OCI-LY1 (cell line): ENCODE measurements around the gene ADAMTS6.

ENCODE experiments used
- H2AFZ ChIP-seq: fragments of 200-600 bp; sonication (generic), shearing (Covaris generic); 2 replicates; pipeline ENCODE4 v1.6.0; 2014; ENCODE audit warnings: antibody characterized with exemption, mild to moderate bottlenecking, low read length
- H3F3A ChIP-seq: fragments of 200-600 bp; sonication (generic), shearing (Covaris generic); 2 replicates; pipeline ENCODE4 v1.6.0; 2014; ENCODE audit warnings: mild to moderate bottlenecking, antibody characterized with exemption, low read length, moderate library complexity; ENCODE audit not compliant: insufficient read depth
- H3K27ac ChIP-seq: fragments of 200-600 bp; sonication (generic); 2 replicates; pipeline ENCODE4 v1.5.1; 2014; ENCODE audit warnings: low read length, mixed run types, mild to moderate bottlenecking, low read depth; ENCODE audit not compliant: poor library complexity, severe bottlenecking
- H3K27me3 ChIP-seq: fragments of 200-600 bp; sonication (generic); 2 replicates; pipeline ENCODE4 v1.6.0; 2014; ENCODE audit warnings: antibody characterized with exemption, mild to moderate bottlenecking, low read length, moderate library complexity; ENCODE audit not compliant: insufficient read depth
- H3K36me3 ChIP-seq: fragments of 200-600 bp; sonication (generic); 2 replicates; pipeline ENCODE4 v1.6.1; 2014; ENCODE audit warnings: mild to moderate bottlenecking, antibody characterized with exemption, low read length, moderate library complexity, mixed read lengths; ENCODE audit not compliant: insufficient read depth
- H3K4me1 ChIP-seq: fragments of 200-600 bp; sonication (generic); 2 replicates; pipeline ENCODE4 v1.5.1; 2014; ENCODE audit warnings: mild to moderate bottlenecking, low read length, moderate library complexity; ENCODE audit not compliant: insufficient read depth, severe bottlenecking
- H3K4me2 ChIP-seq: fragments of 200-600 bp; sonication (generic), shearing (Covaris generic); 2 replicates; pipeline ENCODE4 v1.6.1; 2014; ENCODE audit warnings: low read length
- H3K4me3 ChIP-seq: fragments of 200-600 bp; sonication (generic); 2 replicates; pipeline ENCODE4 v1.5.1; 2014; ENCODE audit warnings: low read length, low read depth, mild to moderate bottlenecking, mixed read lengths; ENCODE audit not compliant: poor library complexity, severe bottlenecking
- H3K79me2 ChIP-seq: fragments of 200-600 bp; shearing (Covaris generic); 2 replicates; pipeline ENCODE4 v1.6.1; 2016; ENCODE audit warnings: mixed run types, low read length, mixed read lengths; ENCODE audit not compliant: insufficient read depth
- H3K9ac ChIP-seq: fragments of 200-600 bp; sonication (generic), shearing (Covaris generic); 2 replicates; pipeline ENCODE4 v1.6.1; 2014; ENCODE audit warnings: mild to moderate bottlenecking, low read length, mixed read lengths
- H3K9me2 ChIP-seq: fragments of 200-600 bp; sonication (generic), shearing (Covaris generic); 2 replicates; pipeline ENCODE4 v1.6.1; 2014; ENCODE audit warnings: low read depth, mild to moderate bottlenecking, low read length, mixed read lengths
- H3K9me3 ChIP-seq: fragments of 200-600 bp; shearing (Covaris generic); 2 replicates; pipeline ENCODE4 v1.6.1; 2014; ENCODE audit warnings: low read length, mixed read lengths
- H4K20me1 ChIP-seq: fragments of 200-600 bp; sonication (generic), shearing (Covaris generic); 2 replicates; pipeline ENCODE4 v1.6.0; 2016; ENCODE audit warnings: mild to moderate bottlenecking, low read length; ENCODE audit not compliant: insufficient read depth
- EZH2 ChIP-seq: fragments of 200-600 bp; sonication (generic), shearing (Covaris generic); IDR thresholded peaks from 2 replicates; pipeline ENCODE4 v1.8.0; 2017; ENCODE audit warnings: borderline replicate concordance, mixed run types, mild to moderate bottlenecking, antibody characterized with exemption, low read length, moderate library complexity, mixed read lengths
- TF ChIP-seq, protein P1 (sequence below): fragments of 200-600 bp; sonication (generic), shearing (Covaris generic); IDR thresholded peaks from 2 replicates; pipeline ENCODE4 v1.5.1; 2017; ENCODE audit warnings: mild to moderate bottlenecking, antibody characterized with exemption, low read length, moderate library complexity, mixed read lengths

The ADAMTS6 gene

GRCh38 chr5:65191554-65192135, 290.1 kb downstream of the ADAMTS6 start:
- Histone ChIP-seq H3F3A (no peaks in the 10 kb centered on the region), H3K27me3 (no peaks in the 10 kb centered on the region), H3K9ac (no peak overlapping the region), H3K36me3 (no peaks in the 10 kb centered on the region), H3K9me3 (no peaks in the 10 kb centered on the region), H3K4me1 (peaks cover 6% of the 10 kb centered on the region), H3K27ac (no peak overlapping the region), H2AFZ (no peak overlapping the region), H3K4me2 (no peak overlapping the region), H3K4me3 (no peak overlapping the region), H4K20me1 (no peaks in the 10 kb centered on the region), H3K9me2 (no peaks in the 10 kb centered on the region), H3K79me2 (no peaks in the 10 kb centered on the region)
- TF ChIP-seq, protein P1, sequence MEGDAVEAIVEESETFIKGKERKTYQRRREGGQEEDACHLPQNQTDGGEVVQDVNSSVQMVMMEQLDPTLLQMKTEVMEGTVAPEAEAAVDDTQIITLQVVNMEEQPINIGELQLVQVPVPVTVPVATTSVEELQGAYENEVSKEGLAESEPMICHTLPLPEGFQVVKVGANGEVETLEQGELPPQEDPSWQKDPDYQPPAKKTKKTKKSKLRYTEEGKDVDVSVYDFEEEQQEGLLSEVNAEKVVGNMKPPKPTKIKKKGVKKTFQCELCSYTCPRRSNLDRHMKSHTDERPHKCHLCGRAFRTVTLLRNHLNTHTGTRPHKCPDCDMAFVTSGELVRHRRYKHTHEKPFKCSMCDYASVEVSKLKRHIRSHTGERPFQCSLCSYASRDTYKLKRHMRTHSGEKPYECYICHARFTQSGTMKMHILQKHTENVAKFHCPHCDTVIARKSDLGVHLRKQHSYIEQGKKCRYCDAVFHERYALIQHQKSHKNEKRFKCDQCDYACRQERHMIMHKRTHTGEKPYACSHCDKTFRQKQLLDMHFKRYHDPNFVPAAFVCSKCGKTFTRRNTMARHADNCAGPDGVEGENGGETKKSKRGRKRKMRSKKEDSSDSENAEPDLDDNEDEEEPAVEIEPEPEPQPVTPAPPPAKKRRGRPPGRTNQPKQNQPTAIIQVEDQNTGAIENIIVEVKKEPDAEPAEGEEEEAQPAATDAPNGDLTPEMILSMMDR, result no peak
- no peak for TF ChIP-seq EZH2

DNA sequence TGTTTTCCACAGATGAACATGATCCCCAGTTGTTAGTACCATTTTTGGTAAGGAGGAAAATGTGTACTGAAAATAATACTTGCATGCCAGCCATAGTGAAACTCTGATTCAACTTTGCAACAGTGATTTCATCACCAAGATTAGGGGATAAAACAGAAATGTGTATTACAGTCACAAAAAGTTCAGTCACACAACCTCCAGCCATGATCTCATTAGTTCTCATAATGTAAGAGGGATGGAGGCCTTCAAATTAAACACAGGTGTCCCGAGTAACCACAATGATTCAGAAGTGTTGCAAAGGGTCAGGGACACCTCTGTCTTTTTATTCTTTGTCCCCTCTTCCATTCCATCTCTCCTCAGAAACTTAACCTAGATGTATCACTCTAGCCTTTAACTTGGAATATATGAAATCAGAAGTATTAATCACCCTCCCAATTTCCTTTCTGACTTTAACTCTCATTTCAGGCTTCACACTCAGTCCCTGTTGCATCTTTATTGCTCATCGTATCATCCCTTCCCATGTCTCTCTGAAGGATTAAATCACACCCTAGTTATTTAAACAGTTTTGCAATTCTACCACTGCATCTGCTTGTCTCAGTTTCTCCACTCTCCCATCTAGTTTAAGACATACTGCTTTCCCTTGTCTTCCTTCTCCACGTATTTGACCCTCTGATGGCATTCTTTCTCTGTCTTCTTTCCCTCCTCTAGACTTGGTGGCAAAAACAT, 291.2 kb downstream of the ADAMTS6 start:
- Histone ChIP-seq H3K9me3 (no peaks in the 10 kb centered on the region), H3K79me2 (no peaks in the 10 kb centered on the region), H3F3A (no peaks in the 10 kb centered on the region), H3K9ac (no peak overlapping the region), H3K4me3 (no peak overlapping the region), H3K36me3 (no peaks in the 10 kb centered on the region), H3K4me2 (no peak overlapping the region), H2AFZ (no peak overlapping the region), H3K27me3 (no peaks in the 10 kb centered on the region), H4K20me1 (no peaks in the 10 kb centered on the region), H3K27ac (no peak overlapping the region), H3K9me2 (no peaks in the 10 kb centered on the region), H3K4me1 (peaks cover 6% of the 10 kb centered on the region)
- TF ChIP-seq EZH2, result no peak
- TF ChIP-seq, protein P1, result no peak

GRCh38 chr5:65186646-65187227, 295.0 kb downstream of the ADAMTS6 start:
- Histone ChIP-seq H3K36me3 (no peaks in the 10 kb centered on the region), H3K27me3 (no peaks in the 10 kb centered on the region), H4K20me1 (no peaks in the 10 kb centered on the region), H3K4me1 (peaks cover 6% of the 10 kb centered on the region), H3K9me3 (no peaks in the 10 kb centered on the region), H2AFZ (no peak overlapping the region), H3F3A (no peaks in the 10 kb centered on the region), H3K4me2 (no peak overlapping the region), H3K4me3 (no peak overlapping the region), H3K79me2 (no peaks in the 10 kb centered on the region), H3K9me2 (no peaks in the 10 kb centered on the region), H3K27ac (no peak overlapping the region), H3K9ac (no peak overlapping the region)
- no peak for TF ChIP-seq EZH2
- TF ChIP-seq, protein P1, result no peak
